Thyroid gland (tissue), 4 donors: ENCODE results near the gene YIPF2.

Experiments
- CTCF ChIP-seq, 6 experiments: fragments of 200-600 bp in 3 of 6; fragments of 450-650 bp in 3 of 6; sonication (generic) in 3 of 6; IDR thresholded peaks; one replicate each; pipeline ENCODE4 v1.5.1; 2016 to 2019; ENCODE audit warnings: antibody characterized with exemption in 6 of 6, mild to moderate bottlenecking in 2 of 6, inconsistent platforms in 1 of 6, moderate library complexity in 1 of 6
- POLR2A ChIP-seq, 2 donors: fragments of 450-650 bp; IDR thresholded peaks; one replicate each; pipeline ENCODE4 v1.6.1; 2017; ENCODE audit warnings: antibody characterized with exemption in 2 of 2, mild to moderate bottlenecking in 2 of 2, moderate library complexity in 1 of 2

GRCh38 chr19:10918359-10918758 lies 10.1 kb downstream of the YIPF2 start:
- TF ChIP-seq CTCF (IDR thresholded peaks at IDR 0.05): no peak
- no peak for TF ChIP-seq POLR2A (IDR thresholded peaks at IDR 0.05)
